Left ventricle myocardium superior (tissue), 1 donor: ENCODE results near the gene ZNF184. TPM values are rescaled to one million over a fixed set of nuclear protein-coding genes. Genes with fewer than 3 reads are reported as not detected.

Experiments used
- ATAC-seq: fragments of 200-7000 bp; cut with Tn5 transposase; one replicate; pipeline ENCODE4 v1.9.1; 2020; ENCODE audit warnings: mild to moderate bottlenecking, moderate library complexity
- DNase-seq: peaks from one replicate; pipeline ENCODE4 v3.0.0-alpha.2; 2020
- intact Hi-C: fragments of 100-400 bp; cut with micrococcal nuclease; formaldehyde crosslinking; loops from one replicate; pipeline ENCODE4 v1.11.0; 2022
- total RNA-seq: library from RNA; stranded (reverse); fragmentation: NEBNext Ultra II Directional; extraction: Animal tissue kit (Norgen Biotek cat#: 25700); gene quantifications from one replicate; pipeline ENCODE4 v1.2.1, GENCODE V29; 2021
- donor health status: DM: no; HTN: yes; CAD: no; lungs with severe emphysema.

Gene ZNF184
- total RNA-seq, 1 donor from 2014 or later = 4.1 TPM

GRCh38 chr6:27492631-27493190 is 19.8 kb upstream of the ZNF184 start:
- DNase-seq (no peak), ATAC-seq (no peak)
- intact Hi-C loops = no loop called here

GRCh38 chr6:27479319-27480182 is 6.6 kb upstream of the ZNF184 start:
- peak; percentile 94 for ATAC-seq
- intact Hi-C loops = no loop called here
- DNase-seq = peak; percentile 76

GRCh38 chr6:27478706-27479318 is 5.9 kb upstream of the ZNF184 start:
- intact Hi-C loops = no loop called here
- DNase-seq = peak; percentile 91
- ATAC-seq = peak; percentile 96

- intact Hi-C loops = no loop called here
- DNase-seq = no peak
- peak; percentile 15 for ATAC-seq
Measured at GRCh38 chr6:27478141-27478705, 5.3 kb upstream of the ZNF184 start.

GRCh38 chr6:27477318-27478013 is 4.6 kb upstream of the ZNF184 start:
- intact Hi-C loops = no loop called here
- ATAC-seq = no peak

GRCh38 chr6:27476090-27476489 is 3.2 kb upstream of the ZNF184 start:
- ATAC-seq (no peak), DNase-seq (no peak)
- intact Hi-C loops = no loop called here

More at GRCh38 chr6:27477318-27478013, 4.6 kb upstream of the ZNF184 start:
- no peak for DNase-seq

- DNase-seq (no peak), ATAC-seq (no peak)
- intact Hi-C loops = no loop called here
Measured at GRCh38 chr6:27474672-27475071, 1.8 kb upstream of the ZNF184 start.

GRCh38 chr6:27474172-27474465 is 1.2 kb upstream of the ZNF184 start:
- intact Hi-C loops = no loop called here
- DNase-seq (no peak), ATAC-seq (no peak)

GRCh38 chr6:27472182-27472616 is 706 bp downstream of the ZNF184 start:
- intact Hi-C loops = no loop called here
- peak; percentile 36 for ATAC-seq
- peak; percentile 36 for DNase-seq

- intact Hi-C loops = no loop called here
- DNase-seq (no peak), ATAC-seq (no peak)
Measured at GRCh38 chr6:27471365-27472115, 1.4 kb downstream of the ZNF184 start.

GRCh38 chr6:27470023-27470422 is 2.9 kb downstream of the ZNF184 start:
- intact Hi-C loops = no loop called here
- DNase-seq = no peak
- no peak for ATAC-seq

- no peak for DNase-seq
- no peak for ATAC-seq
- intact Hi-C loops = no loop called here
Measured at GRCh38 chr6:27468334-27468733, 4.6 kb downstream of the ZNF184 start.

- DNase-seq = no peak
- no peak for ATAC-seq
- intact Hi-C loops = no loop called here
Measured at GRCh38 chr6:27452496-27452897, 20.4 kb downstream of the ZNF184 start.

- DNase-seq = no peak
- no peak for ATAC-seq
- intact Hi-C loops = no loop called here
Measured at GRCh38 chr6:27451660-27452390, 21.1 kb downstream of the ZNF184 start.

GRCh38 chr6:27448456-27448855 is 24.4 kb downstream of the ZNF184 start:
- DNase-seq (no peak), ATAC-seq (no peak)
- intact Hi-C loops = no loop called here

GRCh38 chr6:27442932-27443331 is 30.0 kb downstream of the ZNF184 start:
- no peak for DNase-seq
- ATAC-seq = no peak
- intact Hi-C loops = no loop called here

- no peak for ATAC-seq
- DNase-seq = no peak
- intact Hi-C loops = no loop called here
Measured at GRCh38 chr6:27441001-27441400, 31.9 kb downstream of the ZNF184 start.

- ATAC-seq (no peak), DNase-seq (no peak)
- intact Hi-C loops = no loop called here
Measured at GRCh38 chr6:27439371-27439770, 33.5 kb downstream of the ZNF184 start.
